Small intestine (tissue), 7 donors: ENCODE measurements around the gene STXBP3. TPM values are rescaled to one million over a fixed set of nuclear protein-coding genes. Genes with fewer than 3 reads are reported as not detected.

Experiments
- DNase-seq, 2 donors: peaks; one replicate each; pipeline versions ENCODE4 v3.0.0 to v3.0.0-alpha.2; 2013
- FAIRE-seq: peaks from 2 replicates; lab custom pipeline; 2012; peaks lifted over from hg19 to GRCh38; lab: Jason Lieb, UNC
- H3K27ac ChIP-seq, 3 donors: one replicate each; pipeline ENCODE4 v1.5.1; 2013; ENCODE audit warnings: low read length in 2 of 3, mild to moderate bottlenecking in 2 of 3, control low read depth in 1 of 3, inconsistent platforms in 1 of 3, low read depth in 1 of 3, moderate library complexity in 1 of 3
- H3K27me3 ChIP-seq, 3 donors: one replicate each; pipeline ENCODE4 v1.6.1; 2013; ENCODE audit warnings: low read length in 3 of 3, inconsistent platforms in 1 of 3; ENCODE audit not compliant: control insufficient read depth in 3 of 3, insufficient read depth in 3 of 3
- H3K36me3 ChIP-seq, 3 donors: one replicate each; pipeline ENCODE4 v1.6.1; 2013; ENCODE audit warnings: low read length in 3 of 3, inconsistent platforms in 1 of 3, low read depth in 1 of 3, mild to moderate bottlenecking in 1 of 3, moderate library complexity in 1 of 3; ENCODE audit not compliant: control insufficient read depth in 3 of 3, insufficient read depth in 2 of 3
- H3K4me1 ChIP-seq, 3 donors: one replicate each; pipeline ENCODE4 v1.6.1; 2013; ENCODE audit warnings: low read length in 2 of 3, inconsistent platforms in 1 of 3, low read depth in 1 of 3, mild to moderate bottlenecking in 1 of 3, moderate library complexity in 1 of 3; ENCODE audit not compliant: control insufficient read depth in 3 of 3, insufficient read depth in 2 of 3
- H3K4me3 ChIP-seq, 3 donors: one replicate each; pipeline ENCODE4 v1.5.1; 2013; ENCODE audit warnings: low read length in 3 of 3, control low read depth in 1 of 3, inconsistent platforms in 1 of 3, low read depth in 1 of 3, mild to moderate bottlenecking in 1 of 3, moderate library complexity in 1 of 3
- H3K9me3 ChIP-seq, 2 donors: one replicate each; pipeline ENCODE4 v1.6.1; 2013; ENCODE audit warnings: low read depth in 1 of 2, low read length in 1 of 2; ENCODE audit not compliant: control insufficient read depth in 2 of 2, insufficient read depth in 1 of 2
- WGBS, 3 donors: extraction: QIAGEN DNeasy Blood & Tissue Kit; methylation state at CpG; one replicate each; pipeline ENCODE4 v1.1.7; 2013; 5-methylcytosine and 5-hydroxymethylcytosine counted together
- polyA plus RNA-seq, 4 donors: library from polyadenylated mRNA; stranded (reverse) in 3 of 4; unstranded in 1 of 4; fragments of 200-250 nt in 3 of 4; fragments of 120-200 nt in 1 of 4; gene quantifications; one replicate each; pipeline versions ENCODE4 v1.2.1 to v1.2.3, GENCODE V29; 2013
- donor health status: healthy with polysubstance abuse.
- donor health status: control.
- donor health status: control.
- donor health status: Bipolar disorder and iron deficiency.
- donor health status: healthy.

Gene STXBP3
- polyA plus RNA-seq, 4 donors, result 29.1 to 54.6 (median 48.3) TPM

DNA sequence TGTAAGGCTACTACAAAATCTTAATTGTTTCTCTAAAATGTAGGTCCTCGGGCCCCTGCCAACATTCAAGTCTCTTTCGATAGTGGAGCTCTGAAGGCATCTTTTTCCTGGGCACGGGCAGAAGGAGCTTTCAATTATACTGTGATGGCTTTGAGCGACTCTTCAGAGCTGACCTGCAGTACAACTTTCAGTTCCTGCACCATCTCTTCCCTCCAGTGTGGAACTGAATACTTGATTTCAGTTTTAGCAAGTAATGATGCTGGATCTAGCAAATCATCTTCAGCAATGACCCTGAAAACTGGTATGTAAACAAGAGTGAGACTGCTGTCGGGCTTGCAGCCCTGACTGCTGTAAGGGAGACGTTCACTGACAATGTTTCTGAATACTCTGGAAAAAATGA lies 24.2 kb upstream of the STXBP3 start:
- FAIRE-seq (no peak), DNase-seq (no peak)
- Histone ChIP-seq H3K36me3 (no peaks in the 10 kb centered on the region), H3K4me1 (no peaks in the 10 kb centered on the region), H3K27ac (no peak overlapping the region), H3K9me3 (no peaks in the 10 kb centered on the region), H3K27me3 (no peaks in the 10 kb centered on the region), H3K4me3 (no peak overlapping the region)
- WGBS, 3 donors, result 57 to 64% (median 63%) methylated on average over 6 of the region's 6 CpGs

DNA sequence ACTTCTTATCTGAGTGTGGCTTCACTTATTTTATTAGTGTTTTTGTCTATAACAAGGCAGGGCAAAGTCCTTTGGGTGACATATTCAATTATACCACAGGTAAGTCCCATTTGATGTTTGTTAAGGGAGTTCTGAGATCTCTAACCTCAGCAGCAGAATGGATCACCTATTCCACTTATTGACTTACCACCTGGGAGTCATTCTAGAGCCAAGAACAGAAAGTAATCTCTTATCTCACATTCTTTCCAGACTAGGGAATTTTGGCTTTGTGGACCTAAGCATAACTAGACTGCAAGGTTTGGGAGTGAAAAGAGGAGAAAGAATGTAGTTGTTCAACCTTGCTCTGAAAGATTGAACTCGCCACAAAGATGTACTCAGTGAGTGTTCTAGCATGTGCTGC lies 20.6 kb upstream of the STXBP3 start:
- no peaks in the 10 kb centered on the region for H3K9me3 ChIP-seq
- H3K36me3 ChIP-seq, result no peaks in the 10 kb centered on the region
- H3K4me3 ChIP-seq, result no peak overlapping the region
- H3K27me3 ChIP-seq, result no peaks in the 10 kb centered on the region
- H3K27ac ChIP-seq, result no peak overlapping the region
- WGBS, 3 donors, result 53 to 75% (median 59%) methylated on average over 1 of the region's 1 CpG
- DNase-seq, result peak; percentile 35 to 48
- no peaks in the 10 kb centered on the region for H3K4me1 ChIP-seq
- no peak for FAIRE-seq

DNA sequence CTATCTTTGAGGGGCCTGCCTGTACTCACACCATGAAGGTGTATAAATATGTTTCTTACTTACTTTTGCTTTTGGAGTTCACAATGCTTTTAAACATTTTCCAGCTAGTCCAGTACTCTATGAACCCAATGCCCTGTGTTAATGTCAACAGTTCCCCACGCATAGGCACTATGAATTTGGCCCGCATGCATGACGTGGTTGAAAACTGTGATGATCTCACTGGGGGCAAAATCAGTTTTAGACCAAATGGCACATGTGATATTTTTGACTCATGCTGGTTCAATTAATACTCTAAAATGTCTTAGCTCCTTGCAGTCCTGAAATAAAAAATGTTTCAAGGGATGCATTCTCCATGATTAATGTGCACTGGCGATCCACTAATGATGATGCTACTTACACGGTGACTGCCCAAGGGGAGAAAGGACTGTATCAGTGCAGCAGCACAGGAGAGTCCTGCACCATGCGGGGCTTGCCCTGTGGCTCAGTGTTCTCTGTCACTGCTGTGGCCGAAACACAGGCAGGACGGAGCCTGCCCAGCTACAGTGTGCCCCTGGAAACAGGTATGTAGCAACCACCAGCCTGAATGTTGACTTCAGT lies 18.0 kb upstream of the STXBP3 start:
- Histone ChIP-seq H3K9me3 (no peaks in the 10 kb centered on the region), H3K27me3 (no peaks in the 10 kb centered on the region), H3K36me3 (no peaks in the 10 kb centered on the region), H3K27ac (no peak overlapping the region), H3K4me3 (no peak overlapping the region), H3K4me1 (no peaks in the 10 kb centered on the region)
- no peak for FAIRE-seq
- no peak for DNase-seq
- WGBS, 3 donors, result 88 to 93% (median 93%) methylated on average over 8 of the region's 8 CpGs

DNA sequence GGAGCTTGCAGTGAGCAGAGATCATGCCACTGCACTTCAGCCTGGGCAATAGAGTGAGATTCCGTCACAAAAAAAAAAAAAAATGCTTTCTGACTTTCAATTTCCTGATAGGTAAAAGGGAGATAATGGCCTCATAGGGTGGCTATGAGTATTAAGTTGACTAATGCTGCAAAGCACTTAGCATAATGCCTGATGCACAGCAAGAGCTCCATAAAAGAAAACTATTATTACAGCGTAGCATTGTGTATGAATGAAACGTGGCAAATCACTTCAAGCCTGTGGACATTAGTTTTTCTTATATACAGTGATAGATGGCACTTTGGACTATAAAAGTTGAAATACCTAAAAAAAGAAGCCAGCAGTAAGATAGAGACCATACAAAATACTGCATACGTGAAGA lies 17.0 kb upstream of the STXBP3 start:
- Histone ChIP-seq H3K27me3 (no peaks in the 10 kb centered on the region), H3K9me3 (no peaks in the 10 kb centered on the region), H3K27ac (no peak overlapping the region), H3K4me1 (no peaks in the 10 kb centered on the region), H3K4me3 (no peak overlapping the region), H3K36me3 (no peaks in the 10 kb centered on the region)
- DNase-seq, result no peak
- no peak for FAIRE-seq
- 81 to 86% (median 82%) methylated on average over 4 of the region's 4 CpGs for WGBS, 3 donors

DNA sequence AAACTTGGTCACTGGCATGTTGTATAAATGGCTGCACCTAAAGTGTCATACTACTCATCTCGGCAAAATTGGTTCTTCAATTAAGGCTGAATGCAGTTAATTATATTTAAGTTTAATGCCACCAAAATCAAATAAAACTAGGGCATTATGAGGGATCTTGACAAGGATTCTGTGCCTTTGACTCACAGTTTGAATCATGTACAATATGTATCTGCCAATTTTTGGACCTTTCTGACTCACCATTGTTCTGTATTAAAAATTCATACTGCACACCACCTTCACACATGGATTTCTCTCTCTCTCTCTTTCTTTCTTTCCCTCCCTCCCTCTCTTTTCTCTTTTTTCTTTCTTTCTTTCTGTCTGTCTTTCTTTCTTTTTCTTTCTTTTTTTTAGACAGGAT lies 14.1 kb upstream of the STXBP3 start:
- H3K27me3 ChIP-seq, result no peaks in the 10 kb centered on the region
- no peaks in the 10 kb centered on the region for H3K36me3 ChIP-seq
- H3K4me3 ChIP-seq, result no peak overlapping the region
- H3K4me1 ChIP-seq, result no peaks in the 10 kb centered on the region
- H3K27ac ChIP-seq, result no peak overlapping the region
- WGBS, 3 donors, result 97 to 100% (median 100%) methylated on average over 1 of the region's 1 CpG
- DNase-seq (no peak), FAIRE-seq (no peak)
- no peaks in the 10 kb centered on the region for H3K9me3 ChIP-seq

DNA sequence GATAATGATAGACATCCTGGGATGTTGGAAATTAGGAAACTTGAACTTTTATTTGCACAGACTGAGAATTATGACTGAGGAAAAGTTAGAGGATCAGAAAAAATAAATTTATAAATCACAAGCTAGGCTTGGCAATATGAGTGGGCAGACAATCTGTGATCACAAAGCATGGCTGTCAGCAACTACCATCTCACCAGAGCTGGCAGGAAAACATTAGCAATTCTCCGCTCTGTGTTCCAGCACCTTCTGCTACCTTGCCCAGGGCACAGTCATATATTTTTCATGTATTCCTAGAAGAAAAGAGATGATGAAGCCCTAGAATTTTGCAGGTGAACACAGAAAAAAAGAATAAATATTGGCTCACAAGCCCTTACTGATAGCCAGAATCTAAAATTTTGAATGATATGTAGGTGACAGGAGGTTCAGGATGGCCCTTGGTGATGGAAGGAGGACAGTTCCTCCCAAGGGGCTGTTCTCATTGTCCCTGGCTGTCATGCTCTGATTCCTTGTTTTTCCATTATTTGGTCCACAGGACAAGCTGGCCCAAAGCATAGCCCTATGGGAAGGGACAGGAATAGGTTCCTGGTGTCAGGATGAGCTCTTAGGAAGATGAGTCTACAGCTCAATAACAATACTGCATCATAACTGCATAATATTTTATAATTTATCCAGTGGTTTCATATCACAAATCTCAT lies 12.2 kb upstream of the STXBP3 start:
- no peaks in the 10 kb centered on the region for H3K9me3 ChIP-seq
- FAIRE-seq, result no peak
- H3K4me3 ChIP-seq, result no peak overlapping the region
- DNase-seq, result no peak
- no peaks in the 10 kb centered on the region for H3K4me1 ChIP-seq
- WGBS, 3 donors, result 96 to 100% (median 97%) methylated on average over 1 of the region's 1 CpG
- peaks cover 0 to 2% (median 0%) of the 10 kb centered on the region in 3 donors for H3K27me3 ChIP-seq
- H3K27ac ChIP-seq, result no peak overlapping the region
- no peaks in the 10 kb centered on the region for H3K36me3 ChIP-seq

DNA sequence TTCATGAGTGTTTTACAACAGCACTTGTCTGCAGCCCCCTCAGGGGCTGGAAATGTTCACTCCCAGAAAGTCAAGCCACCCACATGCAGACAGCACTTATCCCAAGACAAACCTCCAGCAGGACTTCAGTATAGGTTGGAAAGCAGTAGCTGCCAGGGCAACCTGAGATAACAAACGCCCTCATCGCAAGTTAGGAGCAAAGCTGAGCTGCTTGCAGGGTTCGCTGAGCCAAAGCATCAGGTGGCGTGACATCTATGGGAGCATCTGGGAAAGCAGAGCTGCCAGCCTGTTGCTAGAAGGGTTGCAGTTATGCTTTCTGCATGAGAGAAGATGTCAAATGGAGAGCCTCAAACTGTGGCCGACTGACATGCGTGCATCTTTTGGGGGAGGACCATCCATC lies 4.2 kb upstream of the STXBP3 start:
- WGBS, 3 donors, result 83 to 88% (median 88%) methylated on average over 6 of the region's 6 CpGs
- Histone ChIP-seq H3K4me3 (no peak overlapping the region), H3K9me3 (no peaks in the 10 kb centered on the region), H3K27me3 (peaks cover 0 to 6% (median 0%) of the 10 kb centered on the region in 3 donors), H3K4me1 (no peaks in the 10 kb centered on the region), H3K36me3 (no peaks in the 10 kb centered on the region), H3K27ac (no peak overlapping the region)
- DNase-seq (no peak), FAIRE-seq (no peak)

DNA sequence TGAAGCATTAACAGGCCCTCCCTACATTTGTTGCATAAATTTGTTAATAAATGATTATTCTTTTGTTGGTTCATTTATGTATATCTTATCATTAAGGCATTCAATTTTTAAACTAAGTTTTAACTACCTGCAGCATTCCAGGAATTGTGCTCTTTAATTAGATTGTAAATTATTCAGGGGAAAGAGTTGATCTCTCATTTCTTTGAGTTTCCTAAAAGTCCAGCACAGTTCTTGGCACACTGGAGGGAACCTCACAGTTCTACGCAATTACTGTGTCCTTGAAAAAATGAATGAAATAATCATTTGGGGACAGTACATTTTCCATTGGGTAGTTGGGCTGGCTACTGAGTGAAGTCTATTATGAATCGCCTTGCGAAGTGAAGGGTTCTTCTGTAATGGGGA lies 493 bp upstream of the STXBP3 start:
- FAIRE-seq (no peak), DNase-seq (no peak)
- Histone ChIP-seq H3K4me3 (no peak overlapping the region), H3K27ac (peak overlapping the region; percentile 27 to 99 (median 96)), H3K36me3 (peaks cover 0 to 5% (median 0%) of the 10 kb centered on the region in 3 donors), H3K4me1 (no peaks in the 10 kb centered on the region), H3K9me3 (no peaks in the 10 kb centered on the region), H3K27me3 (peaks cover 0 to 4% (median 0%) of the 10 kb centered on the region in 3 donors)
- WGBS, 3 donors, result 40 to 50% (median 46%) methylated on average over 3 of the region's 3 CpGs
